HTR-8/SVneo (cell line): ENCODE results near the gene PIP4K2A.
"Not testable (repeated sequence)": the region's sequence is repeated elsewhere in the genome, so short reads cannot be mapped to it uniquely, and the experiment has no call there.

ENCODE experiments used
- DNase-seq: peaks from one replicate; pipeline ENCODE4 v3.0.0; 2011; ENCODE audit warnings: low spot score, mixed read lengths; ENCODE audit not compliant: insufficient read length
- FAIRE-seq: peaks from 2 replicates; lab custom pipeline; 2011; peaks lifted over from hg19 to GRCh38; lab: Jason Lieb, UNC

Gene PIP4K2A

GRCh38 chr10:22501413-22501812 is 213.0 kb downstream of the PIP4K2A start:
- DNase-seq (no peak), FAIRE-seq (no peak)

- no peak for DNase-seq
- no peak for FAIRE-seq
These were observed 213.6 kb downstream of the PIP4K2A start for GRCh38 chr10:22500656-22501340.

- not testable (repeated sequence) for FAIRE-seq
These were observed 214.4 kb downstream of the PIP4K2A start for GRCh38 chr10:22499973-22500372.

GRCh38 chr10:22495396-22495795 is 219.0 kb downstream of the PIP4K2A start:
- no peak for DNase-seq
- FAIRE-seq: no peak

More at GRCh38 chr10:22499973-22500372, 214.4 kb downstream of the PIP4K2A start:
- DNase-seq: not testable (repeated sequence)

- DNase-seq (no peak), FAIRE-seq (no peak)
These were observed 220.4 kb downstream of the PIP4K2A start for GRCh38 chr10:22494007-22494406.

GRCh38 chr10:22491931-22492615 is 222.3 kb downstream of the PIP4K2A start:
- DNase-seq: no peak
- no peak for FAIRE-seq

GRCh38 chr10:22491480-22491879 is 222.9 kb downstream of the PIP4K2A start:
- DNase-seq: no peak
- no peak for FAIRE-seq

GRCh38 chr10:22489975-22490374 is 224.4 kb downstream of the PIP4K2A start:
- DNase-seq (no peak), FAIRE-seq (no peak)

- FAIRE-seq (no peak), DNase-seq (no peak)
These were observed 224.9 kb downstream of the PIP4K2A start for GRCh38 chr10:22489467-22489866.

- no peak for DNase-seq
- no peak for FAIRE-seq
These were observed 227.9 kb downstream of the PIP4K2A start for GRCh38 chr10:22486431-22486830.
